Prostate gland (tissue), 2 donors: ENCODE results near the gene FTCDNL1.

Source experiments
- POLR2A ChIP-seq: fragments of 450-650 bp; IDR thresholded peaks from one replicate; pipeline ENCODE4 v1.6.1; 2016; ENCODE audit warnings: antibody characterized with exemption, mild to moderate bottlenecking
- POLR2AphosphoS5 ChIP-seq: sonication (generic); formaldehyde crosslinking; IDR thresholded peaks from one replicate; pipeline ENCODE4 v1.6.1; 2017; ENCODE audit warnings: antibody characterized with exemption
- TF ChIP-seq, protein P1 (sequence below), 4 experiments: fragments of 200-600 bp in 2 of 4; fragments of 450-650 bp in 2 of 4; sonication (generic) in 2 of 4; IDR thresholded peaks; 1 replicate in 3 of 4; 2 replicates in 1 of 4; pipeline ENCODE4 v1.5.1; 2016 to 2019; ENCODE audit warnings: antibody characterized with exemption in 4 of 4, mild to moderate bottlenecking in 2 of 4, moderate library complexity in 2 of 4

DNA sequence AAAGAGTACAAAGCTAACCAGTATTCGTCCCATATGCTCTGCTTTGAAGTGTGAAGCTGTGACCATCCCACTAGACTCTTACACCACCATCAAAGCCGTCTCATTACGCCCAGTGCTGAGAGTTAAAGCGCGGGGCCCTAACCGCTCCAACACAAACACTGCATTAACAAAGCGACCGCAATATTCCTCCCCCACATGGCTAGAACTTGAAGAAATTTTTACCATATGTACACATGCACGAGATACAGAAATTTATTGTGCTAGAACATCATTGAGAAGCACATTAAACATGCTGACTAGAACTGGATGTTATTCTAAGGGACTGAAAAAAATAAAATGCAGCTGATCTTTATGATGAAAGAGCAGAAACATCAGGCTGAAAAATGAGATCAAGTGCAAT is 20.5 kb downstream of the FTCDNL1 start:
- TF ChIP-seq, protein P1, sequence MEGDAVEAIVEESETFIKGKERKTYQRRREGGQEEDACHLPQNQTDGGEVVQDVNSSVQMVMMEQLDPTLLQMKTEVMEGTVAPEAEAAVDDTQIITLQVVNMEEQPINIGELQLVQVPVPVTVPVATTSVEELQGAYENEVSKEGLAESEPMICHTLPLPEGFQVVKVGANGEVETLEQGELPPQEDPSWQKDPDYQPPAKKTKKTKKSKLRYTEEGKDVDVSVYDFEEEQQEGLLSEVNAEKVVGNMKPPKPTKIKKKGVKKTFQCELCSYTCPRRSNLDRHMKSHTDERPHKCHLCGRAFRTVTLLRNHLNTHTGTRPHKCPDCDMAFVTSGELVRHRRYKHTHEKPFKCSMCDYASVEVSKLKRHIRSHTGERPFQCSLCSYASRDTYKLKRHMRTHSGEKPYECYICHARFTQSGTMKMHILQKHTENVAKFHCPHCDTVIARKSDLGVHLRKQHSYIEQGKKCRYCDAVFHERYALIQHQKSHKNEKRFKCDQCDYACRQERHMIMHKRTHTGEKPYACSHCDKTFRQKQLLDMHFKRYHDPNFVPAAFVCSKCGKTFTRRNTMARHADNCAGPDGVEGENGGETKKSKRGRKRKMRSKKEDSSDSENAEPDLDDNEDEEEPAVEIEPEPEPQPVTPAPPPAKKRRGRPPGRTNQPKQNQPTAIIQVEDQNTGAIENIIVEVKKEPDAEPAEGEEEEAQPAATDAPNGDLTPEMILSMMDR (IDR thresholded peaks at IDR 0.05): no peak
- TF ChIP-seq POLR2A (no peak), POLR2AphosphoS5 (no peak)
